Measurements from ENCODE around the gene SORCS3.

Gene SORCS3

DNA sequence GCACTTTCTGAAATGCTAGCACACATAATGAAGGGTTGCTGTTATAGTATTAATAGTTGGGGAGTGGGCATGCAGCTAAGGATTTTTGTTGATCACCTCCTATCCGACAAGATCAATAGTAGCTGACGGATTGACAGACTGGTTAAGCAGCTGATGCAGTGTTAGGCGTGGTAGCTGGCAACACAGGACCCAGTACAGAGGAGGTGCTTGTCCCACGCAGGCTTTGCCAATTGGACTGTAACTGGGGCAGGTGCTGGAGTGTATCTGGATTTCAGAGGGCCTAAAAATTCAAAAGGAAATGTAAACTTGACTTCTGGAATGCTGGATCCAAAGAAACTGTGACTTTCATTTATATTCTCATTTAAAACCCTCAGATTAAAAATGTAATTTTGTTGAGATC is 340.9 kb downstream of the SORCS3 start:
- TF ChIP-seq, protein P1, sequence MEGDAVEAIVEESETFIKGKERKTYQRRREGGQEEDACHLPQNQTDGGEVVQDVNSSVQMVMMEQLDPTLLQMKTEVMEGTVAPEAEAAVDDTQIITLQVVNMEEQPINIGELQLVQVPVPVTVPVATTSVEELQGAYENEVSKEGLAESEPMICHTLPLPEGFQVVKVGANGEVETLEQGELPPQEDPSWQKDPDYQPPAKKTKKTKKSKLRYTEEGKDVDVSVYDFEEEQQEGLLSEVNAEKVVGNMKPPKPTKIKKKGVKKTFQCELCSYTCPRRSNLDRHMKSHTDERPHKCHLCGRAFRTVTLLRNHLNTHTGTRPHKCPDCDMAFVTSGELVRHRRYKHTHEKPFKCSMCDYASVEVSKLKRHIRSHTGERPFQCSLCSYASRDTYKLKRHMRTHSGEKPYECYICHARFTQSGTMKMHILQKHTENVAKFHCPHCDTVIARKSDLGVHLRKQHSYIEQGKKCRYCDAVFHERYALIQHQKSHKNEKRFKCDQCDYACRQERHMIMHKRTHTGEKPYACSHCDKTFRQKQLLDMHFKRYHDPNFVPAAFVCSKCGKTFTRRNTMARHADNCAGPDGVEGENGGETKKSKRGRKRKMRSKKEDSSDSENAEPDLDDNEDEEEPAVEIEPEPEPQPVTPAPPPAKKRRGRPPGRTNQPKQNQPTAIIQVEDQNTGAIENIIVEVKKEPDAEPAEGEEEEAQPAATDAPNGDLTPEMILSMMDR (IDR thresholded peaks at IDR 0.05; ENCODE audit: extremely low read depth, insufficient read depth, missing control alignments) = no peak
- DNase-seq (ENCODE audit: low spot score) = no peak
- in situ Hi-C loops (cut with MboI; ENCODE audit: low pct_unique_long_range_greater_than_20kb, low sequenced_read_pairs, unreplicated experiment) = no loop called here

DNA sequence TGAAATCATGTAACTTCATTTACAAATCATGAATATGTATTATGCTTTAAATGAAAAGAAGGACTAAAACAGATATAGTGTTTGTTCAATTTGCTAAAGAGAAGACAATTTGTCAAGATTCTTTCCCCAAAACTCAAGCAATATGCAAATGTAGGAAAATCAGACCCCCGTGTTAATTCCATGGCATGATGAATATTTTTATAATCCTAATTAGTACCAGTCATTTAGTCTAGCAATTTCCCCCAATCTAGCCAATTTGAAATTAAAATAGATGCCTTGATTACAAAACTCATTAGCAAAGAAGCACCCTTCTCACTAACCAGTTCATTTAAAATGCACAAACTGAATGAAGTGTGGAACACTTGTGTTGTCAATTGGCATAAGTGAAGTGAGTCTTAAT is 347.6 kb downstream of the SORCS3 start:
- no peak for DNase-seq (ENCODE audit: low spot score)
- in situ Hi-C loops (cut with MboI; ENCODE audit: low pct_unique_long_range_greater_than_20kb, low sequenced_read_pairs, unreplicated experiment) = no loop called here
- TF ChIP-seq, protein P1 (IDR thresholded peaks at IDR 0.05; ENCODE audit: extremely low read depth, insufficient read depth, missing control alignments) = no peak

DNA sequence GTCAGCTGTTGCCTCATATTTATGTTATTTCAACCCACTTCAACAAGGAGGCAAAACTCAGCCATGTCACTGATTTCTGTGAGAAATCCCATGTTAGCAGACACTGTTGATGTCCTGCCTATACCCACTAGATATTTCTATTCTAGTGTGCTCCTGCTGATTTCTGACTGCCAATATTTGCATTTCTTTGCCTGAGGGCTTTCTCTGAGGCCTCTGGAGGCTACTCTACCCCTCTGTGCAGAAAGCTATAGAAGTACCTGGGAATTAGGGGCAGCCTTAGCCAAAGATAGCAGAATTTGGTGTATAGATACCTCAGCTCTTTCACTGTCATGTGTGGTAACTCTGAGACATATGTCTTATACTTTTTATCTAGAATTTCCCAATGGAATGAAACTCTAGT is 348.8 kb downstream of the SORCS3 start:
- DNase-seq (ENCODE audit: low spot score) = no peak
- TF ChIP-seq, protein P1 (IDR thresholded peaks at IDR 0.05; ENCODE audit: extremely low read depth, insufficient read depth, missing control alignments) = no peak
- in situ Hi-C loops (cut with MboI; ENCODE audit: low pct_unique_long_range_greater_than_20kb, low sequenced_read_pairs, unreplicated experiment) = no loop called here

DNA sequence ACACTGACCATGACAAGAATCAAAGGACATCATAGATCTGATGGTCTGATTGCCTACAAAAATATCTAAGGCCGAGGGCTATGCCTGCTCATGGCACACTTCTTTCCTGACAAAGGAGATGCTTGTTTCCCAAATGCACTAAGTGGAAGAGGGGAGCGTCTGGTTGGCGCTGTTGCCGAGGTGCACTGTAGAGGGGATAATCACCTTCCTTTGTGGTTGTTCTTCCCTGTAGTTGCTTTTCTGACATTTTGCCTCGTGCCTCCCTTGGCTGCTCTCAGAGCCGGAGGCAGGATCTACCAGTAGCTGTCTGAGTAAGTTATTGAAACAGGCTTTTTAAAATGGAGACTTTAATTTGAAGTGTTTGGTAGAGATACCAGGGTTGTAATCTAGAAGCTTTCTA is 352.0 kb downstream of the SORCS3 start:
- in situ Hi-C loops (cut with MboI; ENCODE audit: low pct_unique_long_range_greater_than_20kb, low sequenced_read_pairs, unreplicated experiment) = no loop called here
- DNase-seq (ENCODE audit: low spot score) = no peak
- TF ChIP-seq, protein P1 (IDR thresholded peaks at IDR 0.05; ENCODE audit: extremely low read depth, insufficient read depth, missing control alignments) = no peak

DNA sequence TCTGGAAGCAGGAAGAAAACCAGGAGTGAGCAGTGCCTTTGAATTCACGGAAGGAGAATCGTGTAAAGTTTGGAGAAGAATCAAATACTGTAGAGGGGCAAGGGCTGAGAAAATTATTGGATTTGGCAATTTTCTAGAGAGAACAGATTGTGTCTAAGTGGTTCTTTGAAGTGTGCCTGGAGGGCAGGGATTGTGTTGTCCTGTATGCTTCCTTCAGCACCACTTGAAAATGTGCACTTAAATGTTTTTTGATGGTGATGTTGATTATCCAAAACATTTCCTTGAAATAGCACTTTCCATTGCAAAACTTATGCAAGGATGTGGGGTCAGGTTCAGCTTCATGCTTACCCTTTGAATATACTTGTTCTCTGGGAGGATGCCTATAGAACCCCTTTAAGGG is 360.2 kb downstream of the SORCS3 start:
- in situ Hi-C loops (cut with MboI; ENCODE audit: low pct_unique_long_range_greater_than_20kb, low sequenced_read_pairs, unreplicated experiment) = no loop called here
- TF ChIP-seq, protein P1 (IDR thresholded peaks at IDR 0.05; ENCODE audit: extremely low read depth, insufficient read depth, missing control alignments) = no peak

DNA sequence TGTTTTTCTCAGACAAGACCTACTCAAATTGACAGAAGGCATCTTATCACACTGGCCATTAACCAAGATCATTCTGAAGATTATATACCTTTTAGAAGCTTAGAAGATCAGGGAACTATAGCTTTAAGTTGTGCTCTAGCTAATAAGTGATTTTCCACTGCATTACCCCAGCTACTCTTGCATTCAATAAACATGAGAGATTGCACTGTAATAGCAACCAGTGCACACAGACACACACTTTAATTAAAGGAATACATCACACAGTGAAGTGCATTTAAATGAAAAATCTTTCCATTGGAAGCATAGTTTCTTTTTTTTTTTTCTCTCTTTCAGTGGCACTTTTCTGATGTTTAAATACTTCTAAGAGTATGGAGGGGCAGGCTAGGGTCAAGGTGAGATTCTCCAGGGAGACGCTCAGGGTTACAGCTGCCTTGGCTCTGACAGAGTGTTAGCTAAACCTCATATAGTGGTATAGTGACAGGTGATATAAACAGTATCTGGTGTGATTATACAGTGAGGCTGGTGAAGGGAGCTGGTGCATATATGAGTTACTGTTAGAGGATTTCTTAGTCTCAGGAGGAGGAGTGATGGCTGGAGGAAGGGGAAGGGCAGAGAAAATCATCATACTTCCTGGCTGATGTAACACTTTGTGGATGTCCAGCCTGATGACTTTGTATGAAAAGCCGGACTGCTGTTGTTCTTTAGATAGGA is 369.5 kb downstream of the SORCS3 start:
- TF ChIP-seq, protein P1 (IDR thresholded peaks at IDR 0.05; ENCODE audit: extremely low read depth, insufficient read depth, missing control alignments) = no peak
- no peak for DNase-seq (ENCODE audit: low spot score)
- in situ Hi-C loops (cut with MboI; ENCODE audit: low pct_unique_long_range_greater_than_20kb, low sequenced_read_pairs, unreplicated experiment) = no loop called here

More for the DNA sequence above, 360.2 kb downstream of the SORCS3 start:
- no peak for DNase-seq (ENCODE audit: low spot score)
